ENCODE data around the gene MBP. TPM values are rescaled to one million over a fixed set of nuclear protein-coding genes. Genes with fewer than 3 reads are reported as not detected.

The MBP gene
- total RNA-seq, 1 donor from 2014 or later: 54.3 TPM

DNA sequence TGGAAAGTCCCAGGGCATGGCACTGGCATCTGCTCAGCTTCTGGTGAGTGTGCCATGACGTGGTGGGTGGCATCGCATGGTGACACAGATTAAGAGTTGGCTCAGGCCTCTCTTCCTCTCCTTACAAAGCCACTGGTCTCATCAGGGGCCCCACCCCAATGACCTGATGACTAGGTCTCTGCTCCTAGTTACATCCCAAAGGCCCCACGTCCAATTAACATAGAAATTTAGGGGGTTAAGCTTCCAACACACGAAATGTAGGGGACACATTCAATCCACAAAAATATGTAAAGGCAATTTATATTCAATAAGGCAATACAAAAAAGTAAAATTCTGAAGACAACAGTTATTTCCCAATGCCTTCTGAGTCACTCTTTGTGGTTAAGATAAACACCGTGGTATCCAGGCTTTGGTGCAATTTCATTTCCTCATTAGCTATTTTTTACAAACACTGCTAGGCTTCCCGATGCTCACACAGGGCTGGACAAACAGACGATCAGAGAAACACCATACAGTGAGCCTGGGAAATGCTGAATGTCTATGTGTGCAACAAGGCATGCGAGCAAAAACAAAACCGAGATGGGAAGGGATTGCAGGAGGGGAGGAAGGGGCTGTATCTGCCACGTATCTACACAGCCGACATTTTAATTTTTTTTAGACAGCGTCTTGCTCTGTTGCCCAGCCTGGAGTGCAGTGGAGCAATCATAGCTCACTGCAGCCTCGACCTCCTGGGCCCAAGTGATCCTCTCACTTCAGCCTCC lies 67.2 kb downstream of the MBP start:
- peaks cover 78% of the 10 kb centered on the region for H3K36me3 Mint-ChIP-seq (ENCODE audit: low read depth)

DNA sequence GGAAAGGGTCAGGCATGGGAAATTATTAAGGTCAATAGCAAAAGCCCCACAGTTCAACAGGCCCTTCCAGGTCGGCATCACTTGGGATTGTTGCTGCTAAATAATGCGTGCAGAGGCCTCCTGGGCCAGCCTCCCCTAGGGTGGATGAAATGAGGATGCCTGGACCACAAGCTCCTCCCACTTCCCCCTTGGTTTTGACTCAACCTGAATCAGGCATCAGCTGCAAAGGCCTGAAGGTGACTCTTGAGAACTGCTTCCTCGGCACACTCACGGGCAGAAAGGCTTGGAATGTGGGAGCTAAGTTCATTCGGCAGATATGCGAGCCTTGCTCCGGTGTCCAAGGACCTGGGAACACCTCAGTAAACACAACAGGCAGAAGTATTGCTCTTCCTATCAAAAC lies 69.3 kb downstream of the MBP start:
- Mint-ChIP-seq H3K4me3 (ENCODE audit: low read depth) (peak overlapping the region; percentile 61), H3K4me1 (ENCODE audit: low read depth) (peaks cover 90% of the 10 kb centered on the region), H3K36me3 (ENCODE audit: low read depth) (peaks cover 71% of the 10 kb centered on the region), H3K27ac (peak overlapping the region; percentile 98), H3K27me3 (ENCODE audit: low read depth) (no peaks in the 10 kb centered on the region), H3K9me3 (no peaks in the 10 kb centered on the region)
- peak; percentile 79 for DNase-seq (ENCODE audit: low spot score)
- intact Hi-C loops (cut with micrococcal nuclease): loop anchor here (1.0 to 10.0 kb wide), 5 partner anchors 8 to 408 kb away; partner anchors contain the start of gene ZNF236

More for the DNA sequence above, 67.2 kb downstream of the MBP start:
- no peak for DNase-seq (ENCODE audit: low spot score)
- H3K9me3 Mint-ChIP-seq: no peaks in the 10 kb centered on the region
- H3K4me3 Mint-ChIP-seq (ENCODE audit: low read depth): peak overlapping the region; percentile 43
- H3K27ac Mint-ChIP-seq: peak overlapping the region; percentile 98
- H3K4me1 Mint-ChIP-seq (ENCODE audit: low read depth): peaks cover 97% of the 10 kb centered on the region
- intact Hi-C loops (cut with micrococcal nuclease): loop anchor here (5.0 to 10.0 kb wide), 2 partner anchors 142 to 411 kb away; no protein-coding TSS in a partner anchor
- no peaks in the 10 kb centered on the region for H3K27me3 Mint-ChIP-seq (ENCODE audit: low read depth)

DNA sequence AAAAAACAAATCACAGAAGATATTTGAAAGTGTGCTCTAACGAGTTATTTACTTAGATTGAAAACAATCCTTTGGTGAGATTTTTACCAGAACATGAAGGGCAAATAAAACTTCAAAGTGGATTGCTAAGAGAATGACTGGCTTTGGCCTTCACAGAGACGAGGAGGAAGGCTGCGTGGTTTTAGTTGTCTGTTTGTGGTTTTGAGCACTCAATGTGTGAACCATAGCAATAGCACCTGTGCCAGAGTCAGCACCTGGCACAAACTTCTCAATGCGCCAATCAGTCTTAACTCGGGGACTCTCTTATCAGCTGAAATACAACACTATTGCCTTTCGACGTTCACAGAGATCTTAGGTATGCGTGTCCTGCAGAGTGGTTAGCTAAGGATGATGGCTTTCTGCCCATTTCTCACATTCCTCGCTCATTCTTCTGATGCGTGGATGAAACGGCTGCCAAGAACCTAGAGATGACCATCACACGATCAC lies 70.0 kb downstream of the MBP start:
- no peaks in the 10 kb centered on the region for H3K27me3 Mint-ChIP-seq (ENCODE audit: low read depth)
- no peaks in the 10 kb centered on the region for H3K9me3 Mint-ChIP-seq
- DNase-seq (ENCODE audit: low spot score): peak; percentile 68
- peak overlapping the region; percentile 26 for H3K4me3 Mint-ChIP-seq (ENCODE audit: low read depth)
- H3K36me3 Mint-ChIP-seq (ENCODE audit: low read depth): peaks cover 71% of the 10 kb centered on the region
- peak overlapping the region; percentile 98 for H3K27ac Mint-ChIP-seq
- peaks cover 83% of the 10 kb centered on the region for H3K4me1 Mint-ChIP-seq (ENCODE audit: low read depth)
- intact Hi-C loops (cut with micrococcal nuclease): loop anchor here (1.0 to 10.0 kb wide), 6 partner anchors 7 to 408 kb away; partner anchors contain the start of gene ZNF236

DNA sequence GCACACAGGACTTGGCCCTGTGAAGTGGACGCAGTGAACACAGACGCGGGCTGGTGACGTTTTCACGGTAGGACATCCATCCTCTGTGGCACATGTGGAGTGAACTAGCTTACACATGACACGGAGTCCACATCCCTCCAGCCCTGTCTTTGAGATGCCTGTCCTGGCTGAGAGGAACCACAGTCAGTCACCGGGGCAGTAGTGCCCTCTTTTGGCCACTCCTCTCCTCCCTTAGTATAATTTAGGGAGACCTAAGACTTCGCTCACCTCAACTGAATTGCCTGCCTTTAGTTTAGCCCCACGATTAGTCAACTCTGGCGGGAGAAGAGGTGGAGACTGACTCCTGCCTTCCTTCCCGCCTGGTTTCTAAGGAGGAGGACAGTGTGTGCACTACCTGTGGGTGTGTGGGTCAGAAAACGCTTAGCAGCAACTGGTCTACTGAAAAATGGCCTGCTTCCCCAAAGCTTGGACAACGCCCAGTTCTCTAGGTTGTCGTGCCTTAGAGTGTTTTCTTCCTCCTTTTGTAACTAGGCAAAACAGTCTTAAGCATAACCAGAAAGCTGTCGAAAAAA lies 70.6 kb downstream of the MBP start:
- Mint-ChIP-seq H3K4me3 (ENCODE audit: low read depth) (peak overlapping the region; percentile 60), H3K4me1 (ENCODE audit: low read depth) (peaks cover 83% of the 10 kb centered on the region), H3K27ac (peak overlapping the region; percentile 98), H3K36me3 (ENCODE audit: low read depth) (peaks cover 72% of the 10 kb centered on the region), H3K9me3 (no peaks in the 10 kb centered on the region), H3K27me3 (ENCODE audit: low read depth) (no peaks in the 10 kb centered on the region)
- no peak for DNase-seq (ENCODE audit: low spot score)
- intact Hi-C loops (cut with micrococcal nuclease): loop anchor here (1.0 to 10.0 kb wide), 5 partner anchors 63 to 407 kb away; partner anchors contain the start of gene ZNF236

DNA sequence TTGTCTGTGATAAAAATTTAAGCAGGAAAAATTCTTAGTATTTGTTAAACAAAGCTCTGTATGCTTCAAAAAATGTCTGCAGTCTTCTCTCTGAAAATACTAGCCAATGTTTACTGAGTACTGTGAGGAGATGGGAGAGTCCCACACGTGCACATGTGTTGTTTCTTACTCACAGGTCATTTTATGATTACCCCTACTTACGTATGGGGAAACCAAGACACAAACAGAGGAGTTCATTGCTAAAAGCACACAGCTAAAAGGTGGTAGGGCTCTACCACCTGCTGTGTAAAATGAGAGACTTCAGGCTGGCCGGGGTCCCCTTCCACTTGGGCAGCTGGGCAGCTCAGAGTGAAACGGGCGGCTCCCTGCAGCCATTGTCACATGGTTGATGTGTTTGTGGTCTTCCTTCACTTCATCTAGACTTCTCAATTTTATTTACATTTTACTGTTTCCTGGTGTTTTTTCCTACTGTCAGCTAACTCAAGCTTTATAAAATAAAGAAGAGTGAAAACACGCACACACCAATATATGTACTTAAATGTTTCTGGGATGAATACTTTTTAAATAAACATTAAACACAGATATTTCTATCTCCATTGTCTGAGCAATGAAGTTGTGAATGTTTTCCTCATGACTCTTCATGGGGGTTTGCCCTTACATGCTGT lies 71.2 kb downstream of the MBP start:
- Mint-ChIP-seq H3K27ac (peak overlapping the region; percentile 98), H3K4me1 (ENCODE audit: low read depth) (peaks cover 83% of the 10 kb centered on the region), H3K4me3 (ENCODE audit: low read depth) (peak overlapping the region; percentile 13), H3K27me3 (ENCODE audit: low read depth) (no peaks in the 10 kb centered on the region), H3K9me3 (no peaks in the 10 kb centered on the region), H3K36me3 (ENCODE audit: low read depth) (peaks cover 67% of the 10 kb centered on the region)
- intact Hi-C loops (cut with micrococcal nuclease): loop anchor here (5.0 to 10.0 kb wide), 2 partner anchors 139 to 407 kb away; no protein-coding TSS in a partner anchor
- DNase-seq (ENCODE audit: low spot score): no peak

DNA sequence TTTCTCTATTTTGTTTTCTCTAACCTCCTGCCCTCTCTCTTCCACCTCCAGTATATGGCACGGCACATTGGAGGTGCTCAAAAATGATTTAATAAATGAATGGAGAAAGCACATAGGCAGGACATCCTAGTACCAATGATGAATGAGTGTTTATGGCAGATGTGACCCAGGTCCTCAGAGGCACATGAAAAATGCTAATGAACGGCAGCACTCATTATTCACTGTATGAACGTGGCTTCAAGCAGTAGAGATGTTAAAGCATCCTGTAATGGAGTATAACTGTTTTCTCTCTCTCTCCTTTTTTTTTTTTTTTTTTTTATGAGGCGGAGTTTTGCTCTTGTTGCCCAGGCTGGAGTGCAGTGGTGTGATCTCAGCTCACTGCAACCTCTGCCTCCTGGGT lies 72.4 kb downstream of the MBP start:
- no peak overlapping the region for H3K4me3 Mint-ChIP-seq (ENCODE audit: low read depth)
- peak overlapping the region; percentile 98 for H3K27ac Mint-ChIP-seq
- no peak for DNase-seq (ENCODE audit: low spot score)
- H3K27me3 Mint-ChIP-seq (ENCODE audit: low read depth): no peaks in the 10 kb centered on the region
- intact Hi-C loops (cut with micrococcal nuclease): loop anchor here (5.0 to 10.0 kb wide), 2 partner anchors 138 to 405 kb away; no protein-coding TSS in a partner anchor
- H3K36me3 Mint-ChIP-seq (ENCODE audit: low read depth): peaks cover 55% of the 10 kb centered on the region
- H3K9me3 Mint-ChIP-seq: no peaks in the 10 kb centered on the region
- peaks cover 83% of the 10 kb centered on the region for H3K4me1 Mint-ChIP-seq (ENCODE audit: low read depth)

DNA sequence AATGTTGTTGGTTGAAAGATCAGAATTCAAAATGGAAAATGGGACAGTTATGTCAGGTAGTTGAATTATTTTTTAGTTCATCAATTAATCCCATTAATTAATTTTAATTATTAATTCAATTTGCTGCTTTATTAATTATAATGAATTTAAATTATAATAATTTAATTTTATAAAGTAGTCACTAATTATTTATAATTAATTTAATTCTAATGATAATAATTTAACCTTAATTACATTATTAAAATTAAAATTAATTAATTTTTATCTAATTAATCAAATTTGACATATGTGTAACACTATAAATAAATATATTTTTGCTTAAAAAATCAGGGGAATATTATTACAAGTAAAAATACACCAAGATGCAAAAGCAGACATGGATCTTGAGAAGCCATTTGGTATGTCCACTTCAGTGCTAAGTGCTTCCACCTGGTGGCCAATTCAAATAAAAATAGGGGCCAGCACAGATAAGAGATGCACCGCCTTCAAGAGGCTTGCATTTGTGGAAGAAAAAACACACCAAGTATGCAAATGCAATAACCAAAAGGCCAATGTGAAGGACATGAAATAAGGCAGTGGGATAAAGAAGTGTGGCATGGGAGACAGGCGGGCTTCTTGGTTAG lies 73.2 kb downstream of the MBP start:
- no peak overlapping the region for H3K4me3 Mint-ChIP-seq (ENCODE audit: low read depth)

DNA sequence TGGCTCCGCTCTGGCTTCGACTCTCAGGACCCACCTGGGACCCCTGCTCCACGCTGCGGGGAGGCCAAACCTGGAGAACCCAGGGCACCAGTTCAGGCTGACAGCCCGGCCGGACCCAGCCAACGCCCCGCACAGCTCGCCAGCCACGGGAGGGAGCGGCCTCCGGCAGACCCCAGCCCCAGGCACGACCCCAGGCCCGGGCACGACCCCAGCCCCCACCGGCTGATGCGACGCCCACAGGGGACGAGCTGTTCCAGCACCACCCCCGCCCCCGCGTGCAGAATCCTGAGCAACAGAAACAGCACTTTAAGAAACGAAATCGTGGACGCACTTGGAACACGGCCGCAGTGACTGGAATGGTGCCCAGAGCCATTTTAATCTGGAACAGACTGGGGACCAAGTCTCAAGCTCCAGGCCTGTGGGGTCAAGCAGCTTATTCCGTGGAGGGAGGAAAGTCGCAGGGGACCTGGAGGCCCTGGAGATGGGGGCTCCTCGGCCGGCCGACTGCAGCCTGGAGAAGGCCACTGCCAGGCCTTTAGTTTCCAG lies 74.2 kb downstream of the MBP start:
- peaks cover 82% of the 10 kb centered on the region for H3K4me1 Mint-ChIP-seq (ENCODE audit: low read depth)
- H3K27me3 Mint-ChIP-seq (ENCODE audit: low read depth): no peaks in the 10 kb centered on the region
- no peak for DNase-seq (ENCODE audit: low spot score)
- H3K27ac Mint-ChIP-seq: no peak overlapping the region
- H3K36me3 Mint-ChIP-seq (ENCODE audit: low read depth): peaks cover 41% of the 10 kb centered on the region
- H3K9me3 Mint-ChIP-seq: no peaks in the 10 kb centered on the region
- no peak overlapping the region for H3K4me3 Mint-ChIP-seq (ENCODE audit: low read depth)
- intact Hi-C loops (cut with micrococcal nuclease): loop anchor here (5.0 kb wide), 2 partner anchors 154 to 599 kb away; no protein-coding TSS in a partner anchor

More for the DNA sequence above, 73.2 kb downstream of the MBP start:
- DNase-seq (ENCODE audit: low spot score): no peak
- H3K4me1 Mint-ChIP-seq (ENCODE audit: low read depth): peaks cover 84% of the 10 kb centered on the region
- H3K36me3 Mint-ChIP-seq (ENCODE audit: low read depth): peaks cover 48% of the 10 kb centered on the region
- peak overlapping the region; percentile 51 for H3K27ac Mint-ChIP-seq
- intact Hi-C loops (cut with micrococcal nuclease): loop anchor here (1.0 to 5.0 kb wide), 3 partner anchors 59 to 598 kb away; no protein-coding TSS in a partner anchor
- H3K9me3 Mint-ChIP-seq: no peaks in the 10 kb centered on the region
- H3K27me3 Mint-ChIP-seq (ENCODE audit: low read depth): no peaks in the 10 kb centered on the region

DNA sequence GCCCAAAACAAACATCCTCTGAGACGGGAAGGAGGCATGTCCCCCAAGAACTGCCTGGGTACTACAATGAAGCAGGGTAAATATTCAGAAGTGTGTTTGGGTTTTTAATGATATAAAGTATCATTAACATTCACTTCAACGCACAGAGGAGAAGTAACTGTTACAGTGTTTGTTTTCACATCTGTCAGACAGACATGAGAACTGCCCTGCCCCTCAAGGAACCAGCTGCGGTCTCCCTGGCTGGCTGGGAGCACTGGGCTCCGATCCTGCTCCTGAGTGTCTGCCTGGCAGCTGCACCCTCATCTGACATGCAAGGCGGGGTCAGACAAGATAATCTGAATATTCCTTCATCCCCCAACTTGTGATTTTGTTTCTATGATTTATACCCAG lies 75.6 kb downstream of the MBP start:
- Mint-ChIP-seq H3K4me1 (ENCODE audit: low read depth) (peaks cover 74% of the 10 kb centered on the region), H3K4me3 (ENCODE audit: low read depth) (no peak overlapping the region), H3K9me3 (no peaks in the 10 kb centered on the region), H3K36me3 (ENCODE audit: low read depth) (peaks cover 30% of the 10 kb centered on the region), H3K27me3 (ENCODE audit: low read depth) (no peaks in the 10 kb centered on the region), H3K27ac (peak overlapping the region; percentile 96)
- intact Hi-C loops (cut with micrococcal nuclease): loop anchor here (5.0 kb wide), 2 partner anchors 155 to 600 kb away; no protein-coding TSS in a partner anchor
- DNase-seq (ENCODE audit: low spot score): no peak

DNA sequence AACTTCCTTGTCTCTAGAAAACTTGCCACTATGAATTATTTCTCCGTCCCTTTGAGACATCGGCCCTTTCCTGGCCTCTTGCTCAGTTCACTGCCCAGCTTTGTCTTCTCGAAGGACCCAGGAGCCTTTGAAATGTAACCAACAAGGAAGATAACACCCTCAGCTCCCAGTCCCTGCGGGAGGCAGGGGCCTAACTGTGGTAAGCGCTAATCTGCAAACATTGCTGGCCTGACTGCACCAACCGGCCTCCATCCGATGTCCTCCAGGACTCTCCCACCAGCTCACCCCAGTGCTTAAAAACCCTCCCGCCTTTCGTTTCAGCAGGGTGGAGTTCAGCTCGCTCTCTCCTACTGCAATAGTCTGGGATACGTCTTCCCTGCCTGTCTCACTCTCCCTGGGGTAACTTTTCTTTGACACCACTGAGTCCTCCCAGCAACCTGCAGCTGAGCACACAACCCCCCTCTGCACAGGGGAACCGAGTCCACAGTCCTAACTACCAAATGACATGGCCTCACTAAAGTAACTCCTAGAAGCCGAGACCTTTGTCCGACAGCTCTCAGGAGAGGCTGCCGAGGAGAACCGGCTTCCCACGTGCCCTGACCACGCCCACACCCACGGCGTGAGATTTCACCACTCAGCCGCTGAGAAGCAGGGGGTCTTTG lies 76.1 kb downstream of the MBP start:
- Mint-ChIP-seq H3K27ac (peak overlapping the region; percentile 96), H3K4me1 (ENCODE audit: low read depth) (peaks cover 71% of the 10 kb centered on the region), H3K9me3 (no peaks in the 10 kb centered on the region), H3K27me3 (ENCODE audit: low read depth) (no peaks in the 10 kb centered on the region), H3K4me3 (ENCODE audit: low read depth) (peak overlapping the region; percentile 7), H3K36me3 (ENCODE audit: low read depth) (peaks cover 31% of the 10 kb centered on the region)
- DNase-seq (ENCODE audit: low spot score): no peak
- intact Hi-C loops (cut with micrococcal nuclease): loop anchor here (5.0 kb wide), 2 partner anchors 156 to 601 kb away; no protein-coding TSS in a partner anchor

DNA sequence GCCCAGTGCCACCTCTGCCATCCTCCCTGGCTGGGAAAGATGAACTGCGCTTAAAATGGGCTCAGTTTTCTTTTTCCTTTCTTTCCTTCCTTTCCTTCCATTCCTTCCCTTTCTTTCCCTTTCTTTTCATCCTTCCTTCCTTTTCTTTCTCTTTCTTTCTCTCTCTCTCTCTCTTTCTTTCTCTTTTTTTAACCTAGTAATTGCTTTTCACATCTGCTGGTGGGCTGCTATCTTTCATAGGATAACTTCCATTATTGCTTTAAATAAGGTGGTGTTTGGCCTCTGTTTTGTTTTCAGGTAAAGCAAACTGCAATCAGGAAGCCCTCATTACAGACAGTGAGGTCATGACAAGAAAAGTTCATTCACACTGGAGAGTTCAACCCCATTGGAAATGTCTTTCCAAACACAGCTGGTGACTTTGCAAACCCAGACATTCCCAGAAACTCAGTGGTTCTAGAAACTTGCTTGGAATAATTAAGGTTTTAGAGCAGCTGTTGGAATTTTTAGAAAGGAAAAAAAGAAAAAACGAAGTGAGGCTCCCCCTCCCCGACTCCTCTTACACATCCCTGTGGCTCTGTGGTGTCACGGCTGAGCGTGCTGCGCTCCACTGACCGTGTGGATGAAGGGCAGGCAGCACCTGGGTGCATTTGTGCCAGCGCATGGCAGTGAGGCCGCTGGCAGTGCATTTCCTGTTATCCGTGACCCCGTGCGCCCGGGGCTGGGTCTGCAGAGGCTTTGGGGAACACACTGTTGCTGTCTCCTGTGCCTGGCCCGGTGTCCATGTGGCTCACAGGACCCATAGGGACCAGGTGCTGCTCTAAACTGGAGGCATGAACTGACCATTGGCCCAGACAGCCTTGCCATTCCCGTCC lies 76.9 kb downstream of the MBP start:
- Mint-ChIP-seq H3K4me1 (ENCODE audit: low read depth) (peaks cover 67% of the 10 kb centered on the region), H3K27ac (peak overlapping the region; percentile 96), H3K36me3 (ENCODE audit: low read depth) (peaks cover 28% of the 10 kb centered on the region), H3K27me3 (ENCODE audit: low read depth) (no peaks in the 10 kb centered on the region), H3K9me3 (no peaks in the 10 kb centered on the region), H3K4me3 (ENCODE audit: low read depth) (peak overlapping the region; percentile 83)
- intact Hi-C loops (cut with micrococcal nuclease): loop anchor here (1.0 to 5.0 kb wide), 6 partner anchors 8 to 602 kb away; no protein-coding TSS in a partner anchor
- DNase-seq (ENCODE audit: low spot score): no peak
